ENCODE results near the gene C2CD4B. TPM values are rescaled to one million over a fixed set of nuclear protein-coding genes. Genes with fewer than 3 reads are reported as not detected.

C2CD4B gene, protein sequence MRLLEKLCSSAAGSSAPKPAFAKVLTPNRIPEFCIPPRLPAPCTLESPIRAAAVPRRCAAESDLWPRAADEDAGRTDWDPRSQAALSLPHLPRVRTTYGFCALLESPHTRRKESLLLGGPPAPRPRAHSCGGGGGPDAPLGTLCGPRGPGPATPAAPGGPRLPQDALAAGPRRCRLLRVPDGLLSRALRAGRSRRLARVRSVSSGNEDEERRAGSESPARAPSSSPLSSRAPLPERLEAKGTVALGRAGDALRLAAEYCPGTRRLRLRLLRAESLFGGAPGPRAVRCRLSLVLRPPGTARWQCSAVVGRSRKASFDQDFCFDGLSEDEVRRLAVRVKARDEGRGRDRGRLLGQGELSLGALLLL
- total RNA-seq, result 1 to 10 TPM; 1.5 TPM

DNA sequence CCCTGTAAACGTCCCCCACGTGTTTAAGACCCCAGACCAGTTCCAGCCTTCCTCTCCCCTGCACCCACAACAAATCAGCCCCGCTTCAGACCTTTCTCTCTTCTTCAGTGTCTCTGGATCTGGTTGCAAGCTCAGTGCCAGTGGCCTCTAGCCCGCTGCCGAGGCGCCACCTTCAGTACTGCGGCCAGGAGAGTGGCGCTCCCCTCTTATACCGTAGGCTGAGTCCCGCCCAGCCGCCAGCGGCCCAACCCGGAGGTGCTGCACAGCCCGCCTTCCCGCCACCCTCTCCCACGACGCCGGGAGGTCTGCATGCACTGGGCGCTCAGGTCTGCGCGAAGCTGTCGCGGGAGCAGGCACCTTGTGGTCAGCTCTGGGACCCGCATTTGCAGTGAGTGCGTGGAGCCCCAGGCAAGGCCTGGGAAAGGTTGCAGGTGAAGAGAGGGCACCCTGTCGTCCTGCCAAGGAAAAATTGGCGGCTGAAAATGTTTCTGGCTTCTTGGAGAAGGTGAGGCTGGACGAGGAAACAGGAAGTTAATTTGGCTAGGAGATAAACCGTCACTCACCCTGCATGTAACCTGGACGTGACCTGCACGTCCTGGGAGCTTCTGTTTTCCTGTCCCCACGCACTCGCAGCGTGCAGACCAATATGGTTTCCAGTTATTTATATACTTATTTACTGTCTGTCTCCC is at the start of gene C2CD4B:
Gene C2CD4B, minus strand, starts transcription at position 182 of the 689 bp plus-strand sequence. CDS start 301 bp downstream, outside the sequence.
- Mint-ChIP-seq H3K27me3 (peaks cover 52% of the 10 kb centered on the region), H3K4me3 (peak within 1 kb of the TSS; percentile 72), H3K36me3 (no peaks in the 10 kb centered on the region), H3K27ac (no peak within 1 kb of the TSS), H3K9me3 (no peaks in the 10 kb centered on the region), H3K4me1 (ENCODE audit: low read depth) (peaks cover 10% of the 10 kb centered on the region)
- peak; percentile 55 for DNase-seq
- ChIA-PET CTCF (interaction anchor here (0.6 to 1.1 kb wide), 4 partner anchors 12 to 88 kb away, joined by 3 to 4 read pairs (median 4); no protein-coding TSS in a partner anchor), POLR2A (no interaction called here)
- intact Hi-C loops (cut with micrococcal nuclease), result no loop called here

DNA sequence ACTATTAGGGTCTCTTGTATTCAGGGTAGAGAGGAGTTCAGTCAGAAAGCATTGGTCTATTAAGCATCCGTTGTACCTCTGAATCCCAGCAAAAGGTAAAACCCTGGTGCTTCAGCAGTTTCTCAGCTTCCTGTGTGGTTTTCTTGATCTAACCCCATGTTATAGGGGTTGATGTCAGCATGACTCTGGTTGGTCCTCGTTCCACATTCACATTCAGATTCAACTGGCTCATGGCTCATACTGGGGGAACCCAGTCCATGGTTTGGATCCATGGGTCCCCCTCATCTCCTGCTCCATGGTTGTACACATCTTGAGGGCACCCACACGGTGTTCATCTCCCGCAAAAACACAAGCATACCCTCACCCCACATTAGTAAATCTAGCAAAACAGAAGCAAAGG is 47.7 kb upstream of the C2CD4B start:
- Mint-ChIP-seq H3K4me3 (no peak overlapping the region), H3K36me3 (peaks cover 6% of the 10 kb centered on the region), H3K27me3 (peaks cover 6% of the 10 kb centered on the region), H3K9me3 (peaks cover 18% of the 10 kb centered on the region), H3K27ac (no peak overlapping the region), H3K4me1 (ENCODE audit: low read depth) (peaks cover 10% of the 10 kb centered on the region)
- ChIA-PET POLR2A (no interaction called here), CTCF (interaction anchor here (1.3 kb wide), 1 partner anchor 12 kb away, joined by 3 read pairs; no protein-coding TSS in a partner anchor)
- intact Hi-C loops (cut with micrococcal nuclease), result no loop called here
- peak; percentile 19 for DNase-seq

DNA sequence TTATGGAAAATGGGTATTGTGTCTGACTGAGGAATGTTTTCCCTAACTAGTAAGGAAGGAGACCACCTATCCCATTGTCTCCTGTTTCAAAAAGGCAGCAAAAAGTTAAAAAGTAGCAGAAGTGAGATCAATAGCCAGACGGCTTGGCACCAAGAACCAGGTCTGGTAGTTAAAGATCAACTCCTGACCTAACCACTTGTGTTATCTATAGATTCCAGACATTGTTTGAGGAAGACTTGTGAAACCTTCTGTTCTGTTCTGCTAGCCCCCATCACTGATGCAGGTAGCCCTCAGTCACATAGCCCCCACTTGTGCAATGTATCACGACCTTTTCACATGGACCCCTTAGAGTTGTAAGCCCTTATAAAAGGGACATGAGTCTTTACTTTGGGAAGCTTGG is 46.3 kb upstream of the C2CD4B start:
- H3K36me3 Mint-ChIP-seq, result peaks cover 3% of the 10 kb centered on the region
- DNase-seq, result no peak
- no peak overlapping the region for H3K4me3 Mint-ChIP-seq
- H3K4me1 Mint-ChIP-seq (ENCODE audit: low read depth), result peaks cover 10% of the 10 kb centered on the region
- POLR2A ChIA-PET, result no interaction called here
- no peak overlapping the region for H3K27ac Mint-ChIP-seq
- H3K9me3 Mint-ChIP-seq, result peaks cover 8% of the 10 kb centered on the region
- intact Hi-C loops (cut with micrococcal nuclease), result no loop called here
- peaks cover 6% of the 10 kb centered on the region for H3K27me3 Mint-ChIP-seq
- CTCF ChIA-PET, result no interaction called here

DNA sequence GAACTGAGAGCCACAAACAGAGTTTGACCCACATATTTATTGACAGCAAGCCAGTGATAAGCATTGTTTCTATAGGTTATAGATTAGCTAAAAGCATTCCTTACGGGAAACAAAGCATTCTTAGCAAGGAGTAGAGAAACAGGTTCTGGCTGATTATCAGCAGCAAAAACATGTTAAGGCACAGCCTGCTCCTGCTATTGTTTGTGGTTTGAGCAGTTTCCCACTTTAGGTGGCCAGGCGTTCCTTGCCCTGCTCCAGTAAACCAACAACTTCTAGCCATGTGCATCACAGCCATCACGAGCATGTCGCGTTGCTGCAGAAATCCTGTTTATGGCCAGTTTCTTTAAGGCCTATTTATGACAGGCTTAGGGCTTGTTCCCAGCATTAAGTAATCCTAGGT is 44.7 kb upstream of the C2CD4B start:
- H3K27me3 Mint-ChIP-seq, result peaks cover 17% of the 10 kb centered on the region
- no peak overlapping the region for H3K4me3 Mint-ChIP-seq
- CTCF ChIA-PET, result interaction anchor here (1.3 kb wide), 1 partner anchor 44 kb away, joined by 5 read pairs; no protein-coding TSS in a partner anchor
- H3K9me3 Mint-ChIP-seq, result peaks cover 4% of the 10 kb centered on the region
- no peaks in the 10 kb centered on the region for H3K36me3 Mint-ChIP-seq
- intact Hi-C loops (cut with micrococcal nuclease), result no loop called here
- peaks cover 10% of the 10 kb centered on the region for H3K4me1 Mint-ChIP-seq (ENCODE audit: low read depth)
- no peak for DNase-seq
- POLR2A ChIA-PET, result no interaction called here
- no peak overlapping the region for H3K27ac Mint-ChIP-seq

DNA sequence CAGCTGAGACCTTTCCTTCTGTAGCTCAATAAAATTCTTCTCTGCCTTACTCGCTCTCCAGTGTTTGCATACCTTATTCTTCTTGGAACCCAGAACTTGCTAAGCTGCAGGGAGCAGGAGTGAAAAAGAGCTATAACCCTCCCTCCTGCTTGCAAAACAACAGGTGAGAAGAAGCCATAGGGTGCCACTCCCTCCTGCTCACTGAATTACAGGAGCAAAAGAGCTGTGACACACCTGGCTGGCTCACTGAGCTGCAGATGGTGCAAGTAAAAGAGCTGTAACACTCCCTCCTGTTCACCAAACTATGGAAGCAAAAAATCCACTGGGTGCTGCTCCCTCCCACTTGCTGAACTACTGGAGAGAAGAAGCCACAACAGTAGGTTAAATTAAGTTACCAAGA is 44.2 kb upstream of the C2CD4B start:
- POLR2A ChIA-PET, result no interaction called here
- CTCF ChIA-PET, result interaction anchor here (1.3 kb wide), 1 partner anchor 45 kb away, joined by 5 read pairs; no protein-coding TSS in a partner anchor
- peaks cover 18% of the 10 kb centered on the region for H3K27me3 Mint-ChIP-seq

DNA sequence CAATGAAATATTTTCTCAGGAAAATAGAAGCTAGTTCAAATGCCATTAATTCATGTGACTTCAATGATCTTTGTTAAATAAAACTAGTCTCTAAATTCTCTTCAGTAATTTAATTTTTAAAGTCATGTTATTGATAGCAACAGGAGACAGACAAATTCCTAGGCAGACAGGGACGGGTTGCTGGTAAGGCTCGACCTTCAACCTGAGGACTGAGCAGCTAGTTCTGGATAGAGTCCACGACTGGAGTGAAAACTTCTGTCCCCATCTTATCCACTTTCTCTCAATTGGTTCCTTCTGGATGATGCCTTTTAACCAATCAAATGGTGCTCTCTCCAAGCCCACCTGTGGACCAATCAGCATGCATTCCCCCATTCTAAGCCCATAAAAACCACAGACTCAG is 43.8 kb upstream of the C2CD4B start:
- Mint-ChIP-seq H3K4me3 (no peak overlapping the region), H3K36me3 (no peaks in the 10 kb centered on the region), H3K4me1 (ENCODE audit: low read depth) (peaks cover 10% of the 10 kb centered on the region), H3K27me3 (peaks cover 18% of the 10 kb centered on the region), H3K27ac (no peak overlapping the region), H3K9me3 (peaks cover 4% of the 10 kb centered on the region)
- ChIA-PET CTCF (interaction anchor here (1.1 to 1.3 kb wide), 2 partner anchors 22 to 45 kb away, joined by 3 to 5 read pairs; no protein-coding TSS in a partner anchor), POLR2A (no interaction called here)
- intact Hi-C loops (cut with micrococcal nuclease), result no loop called here
- no peak for DNase-seq

More for the DNA sequence above, 44.2 kb upstream of the C2CD4B start:
- H3K4me3 Mint-ChIP-seq, result no peak overlapping the region
- H3K4me1 Mint-ChIP-seq (ENCODE audit: low read depth), result peaks cover 10% of the 10 kb centered on the region
- H3K36me3 Mint-ChIP-seq, result no peaks in the 10 kb centered on the region
- intact Hi-C loops (cut with micrococcal nuclease), result no loop called here
- peaks cover 4% of the 10 kb centered on the region for H3K9me3 Mint-ChIP-seq
- no peak for DNase-seq
- no peak overlapping the region for H3K27ac Mint-ChIP-seq

DNA sequence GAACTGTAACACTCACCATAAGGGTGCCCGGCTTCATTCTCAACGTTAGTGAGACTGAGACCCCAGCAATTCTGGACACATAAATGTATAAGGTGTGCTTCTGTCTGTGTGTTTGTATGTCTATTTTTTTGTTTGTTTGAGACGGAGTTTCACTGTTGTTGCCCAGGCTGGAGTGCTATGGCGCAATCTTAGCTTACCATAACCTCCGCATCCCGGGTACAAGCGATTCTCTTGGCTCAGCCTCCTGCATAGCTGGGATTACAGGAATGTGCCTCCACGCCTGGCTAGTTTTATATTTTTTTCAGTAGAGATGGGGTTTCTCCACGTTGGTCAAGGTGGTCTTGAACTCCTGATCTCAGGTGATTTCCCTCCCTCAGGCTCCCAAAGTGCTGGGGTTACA is 43.3 kb upstream of the C2CD4B start:
- peaks cover 4% of the 10 kb centered on the region for H3K9me3 Mint-ChIP-seq
- POLR2A ChIA-PET, result interaction anchor here (0.7 kb wide), 1 partner anchor 439 kb away, joined by 3 read pairs; no protein-coding TSS in a partner anchor
- no peaks in the 10 kb centered on the region for H3K36me3 Mint-ChIP-seq
- H3K4me1 Mint-ChIP-seq (ENCODE audit: low read depth), result peaks cover 10% of the 10 kb centered on the region
- intact Hi-C loops (cut with micrococcal nuclease), result no loop called here
- H3K27ac Mint-ChIP-seq, result no peak overlapping the region
- H3K27me3 Mint-ChIP-seq, result peaks cover 18% of the 10 kb centered on the region
- CTCF ChIA-PET, result interaction anchor here (1.1 to 1.3 kb wide), 2 partner anchors 22 to 46 kb away, joined by 3 to 5 read pairs; no protein-coding TSS in a partner anchor
- H3K4me3 Mint-ChIP-seq, result no peak overlapping the region
- DNase-seq, result no peak

DNA sequence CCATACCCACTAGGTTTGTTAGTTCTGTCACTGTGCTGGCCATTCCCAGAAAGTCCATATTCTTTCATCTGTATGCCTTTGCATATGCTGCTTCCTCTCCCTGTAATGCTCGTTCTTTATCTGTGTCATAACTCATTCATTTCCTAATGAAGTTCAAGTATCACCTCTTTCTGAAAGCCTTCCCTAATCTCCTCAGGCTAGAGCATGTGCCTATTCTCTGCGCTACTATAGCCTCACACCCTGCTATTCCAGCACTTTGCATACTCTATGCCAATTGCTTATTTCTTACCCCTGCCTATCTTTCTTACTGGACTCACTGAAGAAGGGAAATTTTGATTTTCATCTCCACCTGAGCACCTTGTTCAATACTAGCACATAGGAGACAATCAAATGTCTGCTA is 25.6 kb upstream of the C2CD4B start:
- Mint-ChIP-seq H3K27ac (no peak overlapping the region), H3K36me3 (no peaks in the 10 kb centered on the region), H3K4me3 (no peak overlapping the region), H3K27me3 (peaks cover 13% of the 10 kb centered on the region), H3K9me3 (no peaks in the 10 kb centered on the region), H3K4me1 (ENCODE audit: low read depth) (peaks cover 6% of the 10 kb centered on the region)
- intact Hi-C loops (cut with micrococcal nuclease), result no loop called here
- no peak for DNase-seq
- ChIA-PET POLR2A (no interaction called here), CTCF (no interaction called here)

DNA sequence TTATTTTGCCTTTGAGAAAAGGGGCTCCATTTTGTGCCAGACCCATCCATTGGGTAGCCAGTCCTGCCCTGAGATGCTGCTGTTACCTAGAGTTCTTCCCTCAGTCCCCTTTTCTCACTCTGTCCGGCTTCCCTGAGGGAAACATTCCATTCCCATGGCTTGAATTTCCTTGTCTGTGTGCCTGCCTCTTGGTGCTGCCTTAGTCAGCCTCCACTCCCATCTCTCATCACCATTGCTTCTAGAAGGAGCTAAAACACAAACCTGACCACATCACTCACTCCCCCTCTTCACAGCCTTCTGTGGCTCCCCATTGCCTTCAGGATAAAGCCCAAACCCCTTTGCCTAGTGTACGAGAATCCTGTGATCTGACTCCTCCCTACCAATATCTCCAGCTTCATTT is 25.2 kb upstream of the C2CD4B start:
- DNase-seq, result no peak
- H3K27ac Mint-ChIP-seq, result no peak overlapping the region
- no peak overlapping the region for H3K4me3 Mint-ChIP-seq
- ChIA-PET POLR2A (no interaction called here), CTCF (no interaction called here)
- H3K9me3 Mint-ChIP-seq, result no peaks in the 10 kb centered on the region
- H3K4me1 Mint-ChIP-seq (ENCODE audit: low read depth), result peaks cover 6% of the 10 kb centered on the region
- peaks cover 13% of the 10 kb centered on the region for H3K27me3 Mint-ChIP-seq
- intact Hi-C loops (cut with micrococcal nuclease), result no loop called here
- H3K36me3 Mint-ChIP-seq, result no peaks in the 10 kb centered on the region

DNA sequence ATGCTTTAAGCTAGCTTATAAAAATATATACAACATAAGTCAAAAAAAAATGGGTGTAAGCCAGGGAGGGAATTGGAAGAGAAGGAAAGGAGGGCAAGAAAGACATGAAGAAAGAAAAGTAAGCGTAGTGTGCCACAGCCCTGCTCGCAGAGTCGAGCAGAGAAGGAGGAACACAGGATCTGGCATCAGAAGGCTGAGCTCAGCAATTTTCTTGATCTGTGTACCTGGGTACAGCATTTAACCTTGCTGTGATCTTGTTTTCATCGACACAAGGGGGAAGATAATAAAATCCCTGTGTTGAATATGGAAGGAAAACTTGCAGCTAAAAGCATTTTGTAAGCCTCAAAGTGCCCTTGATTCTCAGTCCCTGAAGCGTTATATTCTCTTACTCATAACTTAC is 23.7 kb upstream of the C2CD4B start:
- intact Hi-C loops (cut with micrococcal nuclease), result no loop called here
- CTCF ChIA-PET, result interaction anchor here (0.9 kb wide), 1 partner anchor 65 kb away, joined by 4 read pairs; no protein-coding TSS in a partner anchor
- Mint-ChIP-seq H3K4me1 (ENCODE audit: low read depth) (peaks cover 6% of the 10 kb centered on the region), H3K4me3 (no peak overlapping the region), H3K27me3 (peaks cover 10% of the 10 kb centered on the region), H3K9me3 (no peaks in the 10 kb centered on the region), H3K27ac (no peak overlapping the region), H3K36me3 (no peaks in the 10 kb centered on the region)
- POLR2A ChIA-PET, result no interaction called here
- DNase-seq, result no peak

DNA sequence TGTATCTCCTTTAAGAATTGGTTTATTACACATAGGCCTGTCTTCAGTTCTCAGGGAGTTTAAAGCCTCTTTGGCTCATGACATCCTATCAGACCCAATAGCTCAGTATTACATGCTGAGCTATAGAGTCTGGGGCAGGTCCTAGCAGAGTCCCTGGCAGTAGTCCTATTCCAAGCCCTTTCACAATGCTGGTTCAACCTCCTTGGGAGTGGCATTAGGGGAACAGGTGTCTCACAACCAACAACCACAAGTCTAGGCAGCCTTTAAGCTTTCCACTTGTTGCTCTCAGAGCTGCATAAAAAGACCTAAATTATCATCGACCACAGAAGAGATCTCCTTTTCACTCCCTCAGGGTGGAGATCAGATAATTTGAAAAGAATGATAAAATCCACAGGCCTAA is 22.8 kb upstream of the C2CD4B start:
- Mint-ChIP-seq H3K9me3 (no peaks in the 10 kb centered on the region), H3K27ac (no peak overlapping the region), H3K4me3 (no peak overlapping the region), H3K27me3 (peaks cover 10% of the 10 kb centered on the region), H3K4me1 (ENCODE audit: low read depth) (no peaks in the 10 kb centered on the region), H3K36me3 (no peaks in the 10 kb centered on the region)
- ChIA-PET CTCF (no interaction called here), POLR2A (no interaction called here)
- intact Hi-C loops (cut with micrococcal nuclease), result no loop called here
- DNase-seq, result no peak

DNA sequence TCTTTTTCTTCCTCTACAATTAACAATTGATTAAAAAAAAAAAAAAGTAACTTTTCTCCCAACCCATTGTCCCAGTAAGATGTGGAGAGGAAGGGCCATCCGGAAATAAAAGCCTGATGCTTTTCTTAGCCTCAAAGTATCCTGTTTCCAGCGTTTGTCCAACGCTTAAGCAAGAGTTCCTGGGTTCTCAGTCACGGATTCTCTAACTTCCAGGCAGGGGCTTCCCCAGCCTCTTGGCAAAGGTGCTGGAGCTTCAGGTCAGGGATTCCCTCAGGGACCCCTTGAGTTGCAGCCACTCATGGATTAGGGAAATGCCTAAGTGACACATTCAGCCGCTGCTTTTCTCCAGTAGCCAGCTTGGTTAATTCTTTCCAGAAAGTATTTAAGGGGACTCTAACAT is 22.3 kb upstream of the C2CD4B start:
- POLR2A ChIA-PET, result no interaction called here
- DNase-seq, result no peak
- Mint-ChIP-seq H3K36me3 (no peaks in the 10 kb centered on the region), H3K4me1 (ENCODE audit: low read depth) (no peaks in the 10 kb centered on the region), H3K9me3 (no peaks in the 10 kb centered on the region), H3K27ac (no peak overlapping the region), H3K4me3 (no peak overlapping the region), H3K27me3 (peaks cover 9% of the 10 kb centered on the region)
- intact Hi-C loops (cut with micrococcal nuclease), result no loop called here
- CTCF ChIA-PET, result no interaction called here

Data from activated CD4-positive, alpha-beta memory T cell treated with anti-CD3 and anti-CD28 coated beads for 36 hours (primary cell).